Activated CD4-positive, CD25-positive, alpha-beta regulatory T cell treated with anti-CD3 and anti-CD28 coated beads, Interleukin-2, amount 50 U/mL, for 72 hours (primary cell): Measurements from ENCODE around the gene PRKG2.
"Not testable (repeated sequence)": the region's sequence is repeated elsewhere in the genome, so short reads cannot be mapped to it uniquely, and the experiment has no call there.

Experiments used
- DNase-seq: peaks from one replicate; pipeline ENCODE4 v3.0.0; 2021

The PRKG2 gene

DNA sequence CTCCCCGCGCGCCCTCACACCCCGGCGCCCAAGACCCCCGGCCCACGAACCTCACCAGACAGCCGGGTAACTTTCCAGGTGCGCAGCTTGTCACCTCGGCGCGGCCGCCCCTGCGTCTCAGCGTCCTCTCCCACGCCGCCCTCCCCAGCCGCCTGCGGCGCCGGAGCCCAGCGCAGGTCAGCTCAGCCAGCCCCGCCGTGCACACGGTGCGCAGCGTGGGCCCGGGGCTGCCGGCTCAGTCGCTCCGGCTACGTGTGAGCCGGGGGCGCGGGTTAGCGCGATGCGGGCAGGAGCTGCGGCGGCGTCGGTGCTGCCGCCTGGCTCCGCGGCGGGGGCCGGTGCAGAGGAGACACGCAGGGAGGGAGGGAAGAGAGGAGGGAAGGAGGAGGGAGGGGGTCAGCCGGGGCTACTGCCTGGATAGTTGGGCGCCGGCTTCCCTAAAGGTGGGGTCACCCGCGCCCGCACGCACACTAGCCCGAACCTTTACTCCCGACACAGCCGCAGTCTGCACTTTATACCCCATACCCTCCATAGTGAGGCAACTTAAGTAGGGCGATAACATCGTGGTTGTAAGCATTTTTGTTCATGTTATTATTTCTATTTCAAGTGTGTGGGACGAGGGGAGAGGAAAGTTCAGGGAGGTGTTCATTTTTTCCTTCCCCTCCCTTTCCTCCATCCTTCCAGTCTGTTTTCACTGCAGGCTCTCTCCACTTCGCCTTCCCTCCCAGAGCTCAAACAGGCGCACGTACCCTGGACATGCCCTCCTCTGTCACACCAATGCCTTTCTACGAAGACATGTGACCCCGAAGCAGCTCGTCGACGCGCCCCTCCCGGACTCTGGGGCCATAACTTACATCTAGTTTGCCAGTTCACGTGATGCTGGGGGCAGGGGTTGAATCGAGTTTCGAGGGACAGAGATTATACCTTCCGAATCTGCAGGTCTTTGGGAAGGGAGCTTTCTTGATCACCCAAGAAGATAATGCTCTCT, at the start of gene PRKG2:
Gene PRKG2, minus strand, starts transcription at position 342 of the 988 bp plus-strand sequence. CDS start 10,175 bp downstream, outside the sequence.
- no peak for DNase-seq

GRCh38 chr4:81260443-81261101, 45.5 kb upstream of the PRKG2 start:
- no peak for DNase-seq

DNA sequence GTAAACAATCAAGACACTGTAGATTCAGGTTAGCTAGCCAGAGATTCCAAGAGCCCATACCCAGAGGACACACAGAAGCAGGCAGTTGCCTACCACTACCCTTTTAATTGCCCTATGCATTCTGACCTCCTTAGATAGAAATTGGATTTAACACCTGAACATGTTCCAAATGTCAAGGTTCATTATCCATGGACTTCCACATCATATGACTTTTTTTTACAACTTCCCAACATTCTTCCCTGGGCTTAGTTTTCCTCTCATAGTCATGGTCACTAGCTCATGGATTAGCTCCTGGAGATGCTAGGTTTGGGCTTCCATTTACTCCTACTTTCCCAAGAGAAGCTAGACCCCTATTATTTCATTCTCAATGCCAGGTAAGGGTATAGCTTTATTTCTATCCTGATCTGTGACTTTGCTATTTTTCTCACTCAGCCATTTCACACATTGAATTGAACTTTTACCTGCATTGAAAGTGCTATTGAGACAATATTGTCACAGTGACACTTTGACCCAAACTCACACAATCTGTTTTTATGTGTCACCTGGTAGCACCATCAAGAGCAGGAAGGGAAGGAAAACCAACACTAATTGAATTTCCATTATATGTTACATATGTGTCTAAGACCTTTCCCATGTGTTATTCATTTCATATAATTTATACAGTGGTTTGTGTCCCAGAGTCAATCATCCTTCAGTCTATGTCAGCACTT, 44.0 kb upstream of the PRKG2 start:
- DNase-seq, result no peak

DNA sequence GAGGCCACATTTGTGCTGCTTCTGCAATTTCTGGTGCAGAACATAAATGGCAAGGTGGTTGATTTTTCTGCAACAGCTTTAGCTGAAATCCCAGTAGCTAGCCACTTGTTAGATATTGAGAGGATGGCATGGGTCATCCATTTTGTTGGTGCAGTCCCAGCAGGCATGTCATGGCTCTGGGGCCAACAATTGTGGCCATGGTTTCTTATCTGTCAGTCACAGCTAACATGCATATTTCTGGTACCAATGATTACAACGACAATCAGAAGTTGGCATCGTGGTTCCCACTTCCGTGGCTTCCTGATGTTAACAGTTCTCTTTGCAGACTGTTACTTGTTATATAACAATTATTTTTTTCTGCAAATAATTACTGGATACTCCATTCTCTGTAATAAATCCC, 42.8 kb upstream of the PRKG2 start:
- DNase-seq, result no peak

DNA sequence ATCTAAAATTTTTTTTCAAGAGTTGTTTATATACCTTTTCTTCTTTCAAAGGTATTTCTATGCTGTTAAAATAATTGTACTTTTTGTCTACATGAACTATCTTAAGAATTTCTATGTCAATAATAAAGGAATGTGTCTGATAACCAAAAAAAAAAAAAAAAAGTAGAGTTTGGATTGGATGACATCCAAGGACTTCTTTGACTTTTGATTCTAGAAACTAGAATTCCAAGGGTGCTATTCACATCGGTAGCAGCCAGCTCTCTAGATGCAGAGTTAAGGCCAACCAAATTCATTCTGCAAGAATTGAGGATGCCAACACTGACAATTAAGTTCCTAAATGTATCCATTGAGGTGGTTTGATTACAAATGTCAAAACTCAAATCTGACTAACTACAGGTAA, 42.0 kb upstream of the PRKG2 start:
- DNase-seq, result no peak

DNA sequence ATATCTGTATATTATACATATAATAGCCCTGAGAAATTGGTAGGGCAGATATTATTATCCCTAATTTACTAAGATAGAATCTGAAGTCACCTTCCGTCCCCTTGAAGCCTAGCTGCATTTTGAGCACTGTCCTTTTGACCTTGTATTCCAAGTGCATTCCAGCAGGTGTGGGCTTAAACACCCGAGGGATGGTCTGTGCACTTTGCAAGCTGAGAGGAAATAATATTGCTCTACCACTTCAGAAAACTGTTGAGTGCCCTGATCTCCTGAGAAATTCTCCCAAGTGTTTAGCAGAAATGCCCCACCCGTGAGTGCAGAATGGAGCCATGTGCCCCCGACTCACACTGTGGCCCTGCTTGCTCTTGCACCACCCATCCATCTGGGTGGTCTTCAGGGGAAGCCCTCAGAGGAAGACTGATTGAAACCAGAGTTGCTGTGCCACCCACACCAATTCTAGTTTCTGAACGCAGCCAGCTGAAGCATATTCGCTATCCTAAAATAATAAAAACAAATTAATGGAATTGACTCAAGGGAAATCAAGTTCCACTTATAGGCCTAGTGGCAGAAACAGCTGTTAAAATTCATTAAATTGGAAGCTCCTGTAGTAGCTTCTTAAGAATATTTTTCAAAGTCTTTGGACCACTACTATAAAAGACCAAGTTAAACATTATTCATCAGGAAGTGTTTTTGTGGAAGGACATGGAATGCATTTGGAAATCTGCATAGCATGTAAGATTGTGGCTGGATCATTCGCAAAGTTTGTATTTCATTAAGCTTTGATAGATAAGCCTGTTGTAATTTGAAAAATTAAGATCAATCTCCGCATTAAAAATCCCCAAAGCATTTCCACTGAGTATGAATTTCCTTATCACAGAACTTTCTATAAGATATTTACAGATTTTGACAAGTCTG, 41.3 kb upstream of the PRKG2 start:
- no peak for DNase-seq

DNA sequence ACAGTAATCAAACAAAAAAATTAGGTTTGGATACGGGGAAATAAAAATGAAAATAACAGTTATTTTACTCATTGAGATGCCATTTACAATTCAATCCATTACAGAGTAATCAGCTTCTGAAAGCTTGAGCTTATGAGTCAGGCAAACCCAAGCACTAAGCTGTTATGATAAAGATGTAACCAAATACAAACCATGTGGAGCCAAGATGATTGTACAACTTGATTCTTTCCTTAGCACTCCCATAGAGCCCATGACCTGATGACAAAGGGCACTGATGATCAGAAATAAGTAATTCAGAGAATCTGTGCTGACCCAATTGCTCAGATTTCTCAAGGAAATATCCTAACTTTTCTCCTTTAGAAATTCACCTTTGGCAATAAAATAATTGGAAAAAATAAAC, 40.5 kb upstream of the PRKG2 start:
- DNase-seq, result no peak

DNA sequence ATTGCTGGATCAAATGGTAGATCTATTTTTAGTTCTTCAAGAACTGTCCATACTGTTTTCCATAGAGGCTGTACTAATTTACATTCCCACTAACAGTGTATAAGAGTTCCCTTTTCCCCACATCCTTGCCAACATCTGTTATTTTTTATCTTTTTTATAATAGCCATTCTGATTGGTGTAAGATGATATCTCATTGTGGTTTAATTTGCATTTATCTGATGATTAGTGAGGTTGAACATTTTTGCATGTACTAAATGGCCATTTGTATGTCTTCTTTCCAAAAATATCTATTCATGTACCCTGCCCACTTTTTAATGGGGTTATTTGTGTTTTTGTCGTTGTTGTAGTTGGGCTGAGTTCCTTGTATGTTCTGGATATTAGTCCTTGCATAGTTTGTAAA, 35.4 kb upstream of the PRKG2 start:
- no peak for DNase-seq

- no peak for DNase-seq
These were observed 30.4 kb upstream of the PRKG2 start for GRCh38 chr4:81245218-81246009.

DNA sequence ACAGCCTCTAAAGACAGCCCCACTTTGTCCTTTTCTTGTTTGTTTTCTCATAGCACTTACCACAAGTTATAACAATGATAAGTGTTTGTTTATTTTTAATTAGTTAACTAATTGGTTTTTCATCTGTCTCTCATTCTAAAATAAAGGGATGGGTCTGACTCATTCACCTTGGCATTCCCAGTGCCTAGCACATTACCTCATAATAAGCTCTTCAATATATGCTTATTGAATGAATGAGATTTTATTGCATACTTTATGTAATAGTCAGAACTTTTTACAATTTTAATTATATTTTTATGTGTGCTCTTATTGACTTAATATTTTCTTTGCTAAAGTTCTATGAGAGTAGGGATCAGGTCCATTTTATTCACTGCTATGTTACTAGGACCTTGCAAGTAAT, 22.8 kb upstream of the PRKG2 start:
- no peak for DNase-seq

GRCh38 chr4:81235982-81236749, 21.1 kb upstream of the PRKG2 start:
- no peak for DNase-seq

DNA sequence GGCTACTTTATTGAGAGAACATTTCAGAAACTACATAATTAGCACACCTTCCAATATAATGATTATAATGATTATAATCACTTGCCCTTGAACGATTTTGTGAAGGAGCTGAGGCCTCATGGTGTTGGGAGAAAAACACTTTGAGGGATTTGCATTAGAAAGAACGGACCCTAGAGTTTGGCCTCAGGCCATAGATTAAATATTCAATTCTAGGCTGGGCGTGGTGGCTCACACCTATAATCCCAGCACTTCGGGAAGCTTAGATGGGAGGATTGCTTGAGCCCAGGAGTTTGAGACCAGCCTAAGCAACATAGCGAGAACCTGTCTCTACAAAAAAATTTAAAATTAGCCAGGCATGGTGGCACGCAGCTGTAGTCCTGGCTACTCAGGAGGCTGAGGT, 12.9 kb upstream of the PRKG2 start:
- no peak for DNase-seq

DNA sequence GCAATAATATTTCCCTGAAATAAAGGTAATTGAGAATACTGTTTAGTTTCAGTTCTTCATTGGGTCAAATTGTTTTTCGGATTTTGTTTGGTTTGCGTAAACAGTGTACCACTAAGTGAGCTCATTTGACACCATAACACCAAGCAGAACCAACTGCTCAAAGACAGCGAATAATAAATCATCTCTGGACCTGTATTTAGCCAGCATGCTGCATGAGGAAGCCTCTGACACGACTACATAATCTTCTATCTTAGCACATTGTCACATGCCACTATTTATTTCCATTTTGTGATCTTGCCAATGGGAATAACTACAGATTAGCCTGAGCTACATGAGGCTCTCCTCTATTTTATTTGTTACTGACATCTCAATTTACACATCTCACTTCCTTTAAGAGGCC, 12.1 kb upstream of the PRKG2 start:
- DNase-seq, result no peak

GRCh38 chr4:81225252-81225651, 10.2 kb upstream of the PRKG2 start:
- no peak for DNase-seq

GRCh38 chr4:81222082-81222472, 7.1 kb upstream of the PRKG2 start:
- not testable (repeated sequence) for DNase-seq

GRCh38 chr4:81221303-81222081, 6.5 kb upstream of the PRKG2 start:
- DNase-seq, result no peak

DNA sequence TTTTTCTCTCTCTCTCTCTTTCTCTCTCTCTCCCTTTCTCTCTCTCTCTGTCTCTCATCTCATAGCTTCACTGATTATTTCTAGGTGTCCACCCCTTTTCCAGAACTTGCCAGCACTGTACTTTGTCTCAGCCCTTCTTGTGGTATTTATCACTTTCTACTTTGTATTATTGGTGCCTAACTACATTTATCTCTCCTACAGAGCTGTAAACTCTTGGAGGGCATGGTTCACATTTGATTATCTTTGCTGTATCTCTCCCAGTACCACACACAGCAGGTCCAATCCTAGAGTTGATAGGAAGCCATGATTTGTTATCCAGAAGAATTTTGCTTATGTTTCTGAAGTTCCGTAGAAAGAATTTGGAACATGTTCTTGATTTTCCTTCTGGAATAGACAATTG, 5.2 kb upstream of the PRKG2 start:
- no peak for DNase-seq

GRCh38 chr4:81218206-81218605, 3.2 kb upstream of the PRKG2 start:
- no peak for DNase-seq

- DNase-seq, result no peak
These were observed 2.8 kb upstream of the PRKG2 start for GRCh38 chr4:81217779-81218178.

- no peak for DNase-seq
These were observed 909 bp upstream of the PRKG2 start for GRCh38 chr4:81215931-81216330.
